GM20000 (cell line): ENCODE results near the gene RHOD.

Experiments used
- DNase-seq: peaks from one replicate; pipeline ENCODE4 v3.0.0; 2012; ENCODE audit warnings: low spot score
- CTCF ChIP-seq: IDR thresholded peaks from 2 replicates; pipeline ENCODE4 v1.5.1; 2012; ENCODE audit warnings: mild to moderate bottlenecking, control low read depth; ENCODE audit errors: extremely low read depth, missing control alignments

The RHOD gene

GRCh38 chr11:67033661-67034166, 22.9 kb upstream of the RHOD start:
- no peak for TF ChIP-seq CTCF
- no peak for DNase-seq

GRCh38 chr11:67034350-67034749, 22.3 kb upstream of the RHOD start:
- TF ChIP-seq CTCF = no peak

GRCh38 chr11:67040147-67040546, 16.5 kb upstream of the RHOD start:
- TF ChIP-seq CTCF = no peak
- no peak for DNase-seq

More at GRCh38 chr11:67034350-67034749, 22.3 kb upstream of the RHOD start:
- DNase-seq = no peak

- no peak for TF ChIP-seq CTCF
- no peak for DNase-seq
Observed at GRCh38 chr11:67041602-67042001, 15.0 kb upstream of the RHOD start.

- no peak for DNase-seq
- no peak for TF ChIP-seq CTCF
Observed at GRCh38 chr11:67043572-67044349, 12.9 kb upstream of the RHOD start.

- no peak for DNase-seq
Observed at GRCh38 chr11:67044496-67044895, 12.2 kb upstream of the RHOD start.

More at GRCh38 chr11:67044496-67044895, 12.2 kb upstream of the RHOD start:
- TF ChIP-seq CTCF = no peak
